H1 (cell line): ENCODE measurements around the gene VIPR2.

ENCODE experiments used
- ATF2 ChIP-seq: IDR thresholded peaks from 2 replicates; pipeline ENCODE4 v1.6.1; 2012; ENCODE audit warnings: low read length, inconsistent platforms
- BRCA1 ChIP-seq: IDR thresholded peaks from 2 replicates; pipeline ENCODE4 v1.6.1; 2012; ENCODE audit warnings: low read depth, low read length, improper control_type of control experiment
- CHD2 ChIP-seq: IDR thresholded peaks from 2 replicates; pipeline ENCODE4 v1.6.1; 2012; ENCODE audit warnings: low read length, improper control_type of control experiment
- CREB1 ChIP-seq: IDR thresholded peaks from 2 replicates; pipeline ENCODE4 v1.6.1; 2012; ENCODE audit warnings: inconsistent platforms
- CTCF ChIP-seq, 3 experiments: IDR thresholded peaks; 1 replicate in 2 of 3; 2 replicates in 1 of 3; pipeline versions ENCODE4 v1.5.1 to v1.6.1; 2011; ENCODE audit warnings: low read length in 3 of 3, mild to moderate bottlenecking in 3 of 3, inconsistent platforms in 2 of 3, low read depth in 1 of 3, moderate library complexity in 1 of 3; ENCODE audit not compliant: insufficient read depth in 1 of 3; ENCODE audit errors: control extremely low read depth in 1 of 3
- HDAC2 ChIP-seq, 2 experiments: fragments of 300-600 bp in 1 of 2; sonication (generic) in 1 of 2; IDR thresholded peaks; 2 replicates each; pipeline ENCODE4 v1.6.1; 2011 to 2012; ENCODE audit warnings: low read depth in 2 of 2, low read length in 2 of 2, mild to moderate bottlenecking in 2 of 2, moderate library complexity in 2 of 2, borderline replicate concordance in 1 of 2, inconsistent platforms in 1 of 2
- JUND ChIP-seq: IDR thresholded peaks from 2 replicates; pipeline ENCODE4 v1.6.1; 2011; ENCODE audit warnings: mild to moderate bottlenecking, improper control_type of control experiment, low read length
- PHF8 ChIP-seq: fragments of 200-600 bp; sonication (generic); conservative IDR thresholded peaks from 2 replicates; pipeline ENCODE4 v1.7.1; 2012; ENCODE audit warnings: low read depth, mild to moderate bottlenecking, inconsistent platforms, low read length, moderate library complexity
- POLR2A ChIP-seq, 2 experiments: IDR thresholded peaks; 1 replicate in 1 of 2; 2 replicates in 1 of 2; pipeline ENCODE4 v1.6.1; 2011; ENCODE audit warnings: low read depth in 2 of 2, low read length in 2 of 2, mild to moderate bottlenecking in 2 of 2; ENCODE audit errors: control extremely low read depth in 1 of 2
- POLR2AphosphoS5 ChIP-seq: IDR thresholded peaks from 2 replicates; pipeline ENCODE4 v1.6.1; 2011; ENCODE audit warnings: low read depth, low read length
- RFX5 ChIP-seq: IDR thresholded peaks from 2 replicates; pipeline ENCODE4 v1.6.1; 2011; ENCODE audit warnings: low read depth, low read length, improper control_type of control experiment, borderline replicate concordance
- SP1 ChIP-seq: IDR thresholded peaks from 2 replicates; pipeline ENCODE4 v1.6.1; 2011; ENCODE audit warnings: low read depth, low read length
- TCF12 ChIP-seq: IDR thresholded peaks from 2 replicates; pipeline ENCODE4 v1.6.1; 2011; ENCODE audit warnings: low read depth, mild to moderate bottlenecking, low read length
- ZNF274 ChIP-seq: IDR thresholded peaks from 2 replicates; pipeline ENCODE4 v1.7.0; 2012; ENCODE audit warnings: low read length, borderline replicate concordance; ENCODE audit errors: extremely low read depth

GRCh38 chr7:159060440-159060839 lies 84.2 kb downstream of the VIPR2 start:
- TF ChIP-seq CTCF (IDR thresholded peaks at IDR 0.05; ENCODE audit: control extremely low read depth in 1 of 3, insufficient read depth in 1 of 3, low read depth in 1 of 3, low read length in 3 of 3) (no peak), SP1 (no peak), JUND (no peak), CHD2 (no peak), CREB1 (no peak), RFX5 (no peak), ATF2 (no peak), TCF12 (no peak), POLR2A (IDR thresholded peaks at IDR 0.05; ENCODE audit: control extremely low read depth in 1 of 2, low read depth in 2 of 2, low read length in 2 of 2) (no peak), PHF8 (no peak), HDAC2 (IDR thresholded peaks at IDR 0.05; ENCODE audit: borderline replicate concordance in 1 of 2, low read depth in 2 of 2, low read length in 2 of 2) (no peak), POLR2AphosphoS5 (no peak), ZNF274 (no peak), BRCA1 (no peak)
